Measurements from ENCODE around the gene PTPRE. TPM values are rescaled to one million over a fixed set of nuclear protein-coding genes. Genes with fewer than 3 reads are reported as not detected.
"Not testable (repeated sequence)": the region's sequence is repeated elsewhere in the genome, so short reads cannot be mapped to it uniquely, and the experiment has no call there.

PTPRE gene
- total and polyA plus RNA-seq, 8 donors = 1.0 to 7.1 (median 2.1) TPM

GRCh38 chr10:128092454-128092853 lies 185.6 kb downstream of the PTPRE start:
- H3K27ac ChIP-seq = no peak overlapping the region
- no peaks in the 10 kb centered on the region for H3K36me3 ChIP-seq
- 85 to 90% methylated on average over 3 of the region's 3 CpGs for whole genome bisulfite sequencing, 2 donors
- TF ChIP-seq CTCF (IDR thresholded peaks at IDR 0.05) = no peak
- no peaks in the 10 kb centered on the region for H3K27me3 ChIP-seq
- H3K4me1 ChIP-seq = no peaks in the 10 kb centered on the region
- H3K4me3 ChIP-seq = no peak overlapping the region
- FAIRE-seq (no peak), DNase-seq (no peak), ATAC-seq (no peak)
- no peaks in the 10 kb centered on the region for H3K9me3 ChIP-seq
- intact Hi-C loops (cut with DNase I) = no loop called here

DNA sequence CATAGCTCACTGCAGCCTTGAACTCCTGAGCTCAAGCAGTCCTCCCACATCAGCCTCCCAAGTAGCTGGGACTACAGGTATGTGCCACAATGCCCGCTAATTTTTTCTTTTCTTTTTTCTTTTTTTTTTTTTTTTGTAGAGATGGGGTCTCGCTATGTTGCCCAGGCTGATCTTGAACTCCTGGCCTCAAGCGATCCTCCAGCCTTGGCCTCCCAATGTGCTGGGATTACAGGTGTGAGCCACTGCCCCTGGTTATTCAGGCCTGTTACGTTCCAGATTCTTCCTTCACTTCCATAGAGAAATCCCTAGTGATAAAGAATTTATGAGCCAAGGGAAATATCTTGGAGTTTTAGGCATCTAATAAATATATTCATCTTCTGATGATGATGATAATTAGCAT lies 187.7 kb downstream of the PTPRE start:
- H3K4me3 ChIP-seq; H3K9me3 ChIP-seq; ATAC-seq; DNase-seq; intact Hi-C loops (cut with DNase I); H3K27ac ChIP-seq; H3K36me3 ChIP-seq; FAIRE-seq; H3K4me1 ChIP-seq; H3K27me3 ChIP-seq: not testable (repeated sequence)
- 97 to 99% methylated on average over 4 of the region's 4 CpGs for whole genome bisulfite sequencing, 2 donors

DNA sequence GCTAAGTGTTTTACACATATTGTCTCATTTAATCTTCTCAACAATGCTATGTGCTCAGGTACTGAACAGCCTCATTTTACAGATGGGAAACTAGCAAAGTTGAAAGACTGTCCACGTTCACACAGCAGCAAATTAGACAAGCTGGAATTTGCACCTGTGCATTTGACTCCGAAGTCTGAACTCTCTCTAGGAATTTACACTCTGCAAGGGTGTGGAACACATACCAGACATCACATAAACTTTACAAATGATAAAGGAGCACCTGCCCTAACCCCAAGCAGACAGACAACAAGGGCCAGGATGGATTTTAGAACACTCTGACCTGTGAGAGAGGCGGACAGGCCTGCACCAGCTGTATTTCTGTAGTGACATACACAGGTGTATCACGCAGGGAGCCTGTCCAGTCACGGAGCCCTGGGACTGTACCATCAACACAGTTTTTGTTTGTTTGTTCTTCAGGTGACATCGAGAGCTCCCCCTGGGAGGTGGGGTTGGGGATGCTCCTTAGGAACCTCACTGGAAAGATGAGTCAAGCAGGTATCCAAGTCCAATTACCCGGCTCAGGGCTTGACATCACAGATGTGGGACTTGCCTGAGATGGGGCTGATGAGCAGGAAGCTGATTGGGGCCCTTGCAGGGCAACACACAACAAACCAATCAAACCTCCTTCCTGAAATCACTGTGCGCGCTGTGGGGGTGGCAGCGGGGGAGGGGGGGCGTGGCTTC lies 188.3 kb downstream of the PTPRE start:
- no peak overlapping the region for H3K4me3 ChIP-seq
- ATAC-seq (no peak), FAIRE-seq (no peak), DNase-seq (no peak)
- intact Hi-C loops (cut with DNase I) = no loop called here
- H3K27ac ChIP-seq = no peak overlapping the region
- H3K27me3 ChIP-seq = no peaks in the 10 kb centered on the region
- no peak for TF ChIP-seq CTCF (IDR thresholded peaks at IDR 0.05)
- H3K36me3 ChIP-seq = no peaks in the 10 kb centered on the region
- no peaks in the 10 kb centered on the region for H3K9me3 ChIP-seq
- WGBS, 2 donors = 84 to 86% methylated on average over 11 of the region's 11 CpGs
- H3K4me1 ChIP-seq = no peaks in the 10 kb centered on the region

GRCh38 chr10:128095753-128096469 lies 189.0 kb downstream of the PTPRE start:
- Histone ChIP-seq H3K4me1 (no peaks in the 10 kb centered on the region), H3K27ac (no peak overlapping the region), H3K9me3 (no peaks in the 10 kb centered on the region), H3K4me3 (no peak overlapping the region), H3K36me3 (no peaks in the 10 kb centered on the region), H3K27me3 (no peaks in the 10 kb centered on the region)
- no peak for FAIRE-seq
- no peak for ATAC-seq
- intact Hi-C loops (cut with DNase I) = no loop called here
- no peak for TF ChIP-seq CTCF (IDR thresholded peaks at IDR 0.05)
- WGBS, 2 donors = 91 to 93% methylated on average over 11 of the region's 11 CpGs
- no peak for DNase-seq

GRCh38 chr10:128096486-128097199 lies 189.7 kb downstream of the PTPRE start:
- FAIRE-seq (no peak), ATAC-seq (no peak), DNase-seq (no peak)
- Histone ChIP-seq H3K36me3 (no peaks in the 10 kb centered on the region), H3K4me3 (no peak overlapping the region), H3K27ac (no peak overlapping the region), H3K9me3 (no peaks in the 10 kb centered on the region), H3K27me3 (no peaks in the 10 kb centered on the region), H3K4me1 (no peaks in the 10 kb centered on the region)
- WGBS, 2 donors = 91 to 95% methylated on average over 5 of the region's 5 CpGs
- intact Hi-C loops (cut with DNase I) = no loop called here
- no peak for TF ChIP-seq CTCF (IDR thresholded peaks at IDR 0.05)

Data from pancreas (tissue), 10 donors.